HepG2 (cell line): ENCODE measurements around the gene CENPL. TPM values are rescaled to one million over a fixed set of nuclear protein-coding genes. Genes with fewer than 3 reads are reported as not detected.
"Not testable (repeated sequence)": the region's sequence is repeated elsewhere in the genome, so short reads cannot be mapped to it uniquely, and the experiment has no call there.

ENCODE experiments used
- ATAC-seq: fragments of 200-7000 bp; cut with Tn5 transposase; 3 replicates; pipeline ENCODE4 v1.9.1; 2020; ENCODE audit warnings: mild to moderate bottlenecking, moderate library complexity
- BruUV-seq: library from RNA; stranded (reverse); fragments of 400-500 nt; replicated peaks from 2 replicates; lab custom pipeline; 2021; lab: Mats Ljungman, UMichigan
- CTCF ChIA-PET: fragments of 300-600 bp; formaldehyde crosslinking; extraction: SDS; loops from one replicate; lab custom pipeline; 2021; ENCODE audit warnings: low total read pairs, inconsistent platforms, low intra/inter-chr PET ratio; lab: Yijun Ruan, JAX
- POLR2A ChIA-PET: fragments of 350-600 bp; sonication (Branson Sonifier 250); formaldehyde crosslinking; loops from one replicate; lab custom pipeline; 2020; ENCODE audit warnings: antibody characterized with exemption, inconsistent platforms; lab: Yijun Ruan, JAX
- DNase-seq: peaks from one replicate; pipeline ENCODE4 v3.0.0-alpha.2; 2015; ENCODE audit warnings: low spot score
- FAIRE-seq: peaks from 3 replicates; lab custom pipeline; 2011; peaks lifted over from hg19 to GRCh38; lab: Jason Lieb, UNC
- H2AFZ ChIP-seq: one replicate; pipeline ENCODE4 v1.6.1; 2011; ENCODE audit warnings: low read length, inconsistent platforms
- H3K27ac ChIP-seq: fragments of 300-600 bp; 3 replicates; pipeline ENCODE4 v1.8.0; 2011; ENCODE audit warnings: mixed run types, mild to moderate bottlenecking, mixed read lengths, low read length, inconsistent platforms; ENCODE audit not compliant: insufficient read depth; ENCODE audit errors: extremely low read length
- H3K27me3 ChIP-seq, 2 experiments: fragments of 200-600 bp in 1 of 2; 2 replicates in 1 of 2; 3 replicates in 1 of 2; pipeline versions ENCODE4 v1.6.0 to v1.8.0; 2011; ENCODE audit warnings: low read length in 2 of 2, mild to moderate bottlenecking in 2 of 2, moderate library complexity in 2 of 2, inconsistent platforms in 1 of 2; ENCODE audit not compliant: insufficient read depth in 2 of 2, control insufficient read depth in 1 of 2
- H3K36me3 ChIP-seq, 2 experiments: fragments of 200-600 bp in 1 of 2; replicated peaks in 1 of 2; 2 replicates in 1 of 2; 3 replicates in 1 of 2; pipeline versions ENCODE4 v1.5.1 to v1.8.0; 2011; ENCODE audit warnings: low read length in 2 of 2, inconsistent platforms in 1 of 2; ENCODE audit not compliant: insufficient read depth in 2 of 2, control insufficient read depth in 1 of 2
- H3K4me1 ChIP-seq: 2 replicates; pipeline ENCODE4 v1.5.1; 2012; ENCODE audit warnings: low read length, inconsistent platforms; ENCODE audit not compliant: insufficient read depth
- H3K4me2 ChIP-seq: 2 replicates; pipeline ENCODE4 v1.6.0; 2011; ENCODE audit warnings: low read depth, low read length, inconsistent platforms
- H3K4me3 ChIP-seq, 3 experiments: fragments of 200-600 bp in 1 of 3; sonication (generic), shearing (Covaris generic) in 1 of 3; replicated peaks in 1 of 3; 2 replicates each; pipeline ENCODE4 v1.5.1; 2011 to 2016; ENCODE audit warnings: low read length in 3 of 3, inconsistent platforms in 2 of 3, low read depth in 2 of 3, mild to moderate bottlenecking in 2 of 3, control low read depth in 1 of 3, mixed read lengths in 1 of 3; ENCODE audit not compliant: insufficient read depth in 1 of 3
- H3K79me2 ChIP-seq: one replicate; pipeline ENCODE4 v1.6.1; 2011; ENCODE audit warnings: low read length, inconsistent platforms; ENCODE audit not compliant: insufficient read depth
- H3K9ac ChIP-seq: 2 replicates; pipeline ENCODE4 v1.6.0; 2011; ENCODE audit warnings: mild to moderate bottlenecking, low read depth, low read length, inconsistent platforms; ENCODE audit not compliant: insufficient read depth
- H3K9me3 ChIP-seq: 2 replicates; pipeline ENCODE4 v1.5.1; 2012; ENCODE audit warnings: mild to moderate bottlenecking, low read length
- H4K20me1 ChIP-seq: 2 replicates; pipeline ENCODE4 v1.6.0; 2011; ENCODE audit warnings: inconsistent platforms, mild to moderate bottlenecking, low read length, moderate library complexity; ENCODE audit not compliant: insufficient read depth
- AGO1 ChIP-seq: fragments of 200-400 bp; formaldehyde crosslinking; IDR thresholded peaks from 2 replicates; pipeline ENCODE4 v1.6.1; 2017; ENCODE audit warnings: mild to moderate bottlenecking, low read depth, low read length, moderate library complexity; ENCODE audit not compliant: poor library complexity, severe bottlenecking
- AGO2 ChIP-seq: fragments of 200-400 bp; formaldehyde crosslinking; optimal IDR thresholded peaks from 2 replicates; pipeline ENCODE3; 2017; ENCODE audit warnings: mild to moderate bottlenecking, low read depth, low read length, moderate library complexity
- CBX1 ChIP-seq: IDR thresholded peaks from one replicate; pipeline ENCODE4 v1.6.1; 2016; ENCODE audit warnings: antibody characterized with exemption, low read depth
- JUNB ChIP-seq: sonication (generic); formaldehyde crosslinking; IDR thresholded peaks from 2 replicates; pipeline ENCODE4 v1.8.0; 2022; ENCODE audit warnings: missing genetic modification reagents, mild to moderate bottlenecking, borderline replicate concordance
- KDM2A ChIP-seq: sonication (generic); formaldehyde crosslinking; IDR thresholded peaks from 2 replicates; pipeline ENCODE4 v1.4.0; 2020; ENCODE audit warnings: low read depth, missing genetic modification reagents, borderline replicate concordance
- MBD4 ChIP-seq: IDR thresholded peaks from 2 replicates; pipeline ENCODE4 v1.6.1; 2012; ENCODE audit warnings: low read length, inconsistent platforms, borderline replicate concordance
- NONO ChIP-seq, 2 experiments: fragments of 450-650 bp in 1 of 2; sonication (generic) in 1 of 2; formaldehyde crosslinking in 1 of 2; IDR thresholded peaks in 1 of 2; conservative IDR thresholded peaks in 1 of 2; 2 replicates each; pipeline versions ENCODE4 v1.6.1 to v1.8.0; 2017 to 2022; ENCODE audit warnings: mild to moderate bottlenecking in 1 of 2, missing genetic modification reagents in 1 of 2, moderate library complexity in 1 of 2
- POLR2A ChIP-seq, 2 experiments: IDR thresholded peaks; 2 replicates each; pipeline ENCODE4 v1.6.1; 2011; ENCODE audit warnings: low read depth in 2 of 2, low read length in 2 of 2, mild to moderate bottlenecking in 1 of 2, moderate library complexity in 1 of 2; ENCODE audit not compliant: insufficient read depth in 1 of 2
- POLR2AphosphoS2 ChIP-seq: IDR thresholded peaks from 2 replicates; pipeline ENCODE4 v1.6.1; 2011; ENCODE audit warnings: low read depth, low read length, improper control_type of control experiment
- POLR2G ChIP-seq: fragments of 200-400 bp; formaldehyde crosslinking; IDR thresholded peaks from 2 replicates; pipeline ENCODE4 v1.6.1; 2018; ENCODE audit warnings: mild to moderate bottlenecking, low read depth, low read length, moderate library complexity
- RBFOX2 ChIP-seq: fragments of 200-400 bp; formaldehyde crosslinking; IDR thresholded peaks from 2 replicates; pipeline ENCODE4 v1.6.1; 2017; ENCODE audit warnings: low read depth, mild to moderate bottlenecking, low read length
- RBM22 ChIP-seq: fragments of 200-400 bp; formaldehyde crosslinking; optimal IDR thresholded peaks from 2 replicates; pipeline ENCODE3; 2017; ENCODE audit warnings: mild to moderate bottlenecking, low read length, moderate library complexity
- SSRP1 ChIP-seq: IDR thresholded peaks from 2 replicates; pipeline ENCODE4 v1.6.1; 2016; ENCODE audit warnings: control low read depth
- ZNF780A ChIP-seq: sonication (generic); formaldehyde crosslinking; IDR thresholded peaks from 2 replicates; pipeline ENCODE4 v1.8.0; 2022; ENCODE audit warnings: mild to moderate bottlenecking, missing genetic modification reagents, moderate library complexity
- WGBS: methylation state at CpG from one replicate; pipeline ENCODE4 v1.1.6; 2017; ENCODE audit warnings: low lambda C conversion rate; 5-methylcytosine and 5-hydroxymethylcytosine counted together
- in situ Hi-C: cut with HindIII; loops from 2 replicates; pipeline ENCODE4 v1.10.0; 2017; ENCODE audit warnings: low pct_unique_long_range_greater_than_20kb; ENCODE audit not compliant: extremely low pct_ligation_motif_present
- intact Hi-C: fragments of 100-400 bp; cut with micrococcal nuclease; formaldehyde crosslinking; loops from one replicate; pipeline ENCODE4 v1.10.0; 2022; ENCODE audit not compliant: unreplicated experiment
- polyA plus RNA-seq, 8 experiments: library from polyadenylated mRNA; depleted of rRNA in 3 of 8; stranded (reverse) in 7 of 8; unstranded in 1 of 8; fragments of >200 nt; fragmentation: Illumina TruSeq in 4 of 8; extraction: Trizol in 4 of 8; gene quantifications; 2 replicates each; pipeline versions ENCODE4 v1.2.1 to v1.2.3, GENCODE V29; 2011 to 2016; ENCODE audit warnings: low read depth in 4 of 8, missing spikeins in 1 of 8, mixed read lengths in 1 of 8; ENCODE audit not compliant: insufficient read depth in 1 of 8
- total RNA-seq, 5 experiments: library from RNA; depleted of rRNA; stranded (reverse); fragments of >200 nt; fragmentation: Illumina TruSeq; extraction: Trizol; gene quantifications; 2 replicates each; pipeline ENCODE4 v1.2.3, GENCODE V29; 2016; ENCODE audit warnings: low read depth in 1 of 5
- TF ChIP-seq, protein P1 (sequence below): sonication (generic); formaldehyde crosslinking; IDR thresholded peaks from 2 replicates; pipeline ENCODE4 v1.5.1; 2020; ENCODE audit warnings: missing genetic modification reagents, mild to moderate bottlenecking, borderline replicate concordance
- TF ChIP-seq, protein P2 (sequence below): IDR thresholded peaks from 2 replicates; pipeline ENCODE4 v1.6.1; 2016; ENCODE audit warnings: mild to moderate bottlenecking
- TF ChIP-seq, protein P3 (sequence below): sonication (generic); formaldehyde crosslinking; IDR thresholded peaks from 2 replicates; pipeline ENCODE4 v1.5.0; 2020; ENCODE audit warnings: mild to moderate bottlenecking, missing genetic modification reagents

The CENPL gene
- total and polyA plus RNA-seq, 2 of the 13 experiments (the other 11 are each of a cell fraction or from before 2014, with no cell fraction given) = 4.4 to 14.2 TPM

DNA sequence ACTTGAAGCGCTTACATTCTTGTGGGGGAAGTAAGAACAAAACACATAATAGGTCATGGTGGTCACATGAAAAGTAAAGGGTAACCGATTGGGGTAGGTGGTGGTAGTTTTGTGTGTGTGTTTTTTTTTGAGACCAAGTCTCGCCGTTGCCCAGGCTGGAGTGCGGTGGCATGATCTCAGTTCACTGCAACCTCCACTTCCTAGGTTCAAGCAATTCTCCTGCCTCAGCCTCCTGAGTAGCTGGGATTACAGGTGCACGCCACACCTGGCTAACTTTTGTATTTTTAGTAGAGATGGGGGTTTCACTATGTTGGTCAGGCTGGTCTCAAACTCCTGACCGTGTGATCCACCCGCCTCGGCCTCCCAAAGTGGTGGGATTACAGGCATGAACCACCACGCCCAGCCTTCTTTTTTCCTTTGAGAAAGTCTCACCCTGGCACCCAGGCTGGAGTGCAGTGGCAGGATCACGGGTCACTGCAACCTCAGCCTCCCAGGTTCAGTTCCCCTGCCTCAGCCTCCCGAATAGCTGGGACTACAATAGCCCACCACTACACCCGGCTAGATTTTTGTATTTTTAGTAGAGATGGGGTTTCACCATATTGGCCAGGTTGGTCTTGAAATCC is 37.6 kb upstream of the CENPL start:
- 85% methylated on average over 13 of the region's 13 CpGs for WGBS
- peaks cover 38% of the 10 kb centered on the region for H4K20me1 ChIP-seq
- FAIRE-seq; DNase-seq; H3K27ac ChIP-seq; H3K27me3 ChIP-seq; H3K9ac ChIP-seq; H3K4me2 ChIP-seq; H2AFZ ChIP-seq; CTCF ChIA-PET; H3K4me3 ChIP-seq; H3K9me3 ChIP-seq; intact Hi-C loops; BruUV-seq; TF ChIP-seq NONO (IDR thresholded peaks at IDR 0.05): not testable (repeated sequence)
- in situ Hi-C loops = loop anchor here (10.0 kb wide), 1 partner anchor 213 kb away; no protein-coding TSS in a partner anchor
- peaks cover 26% of the 10 kb centered on the region for H3K4me1 ChIP-seq
- peak; percentile 18 for ATAC-seq
- H3K36me3 ChIP-seq = peaks cover 5 to 43% of the 10 kb centered on the region in 2 experiments
- POLR2A ChIA-PET = interaction anchor here (0.6 kb wide), 1 partner anchor 144 kb away, joined by 3 read pairs; no protein-coding TSS in a partner anchor
- TF ChIP-seq KDM2A (CRISPR knock-in tag) = peak; percentile 67; the same call in 1 of the 2 replicates
- TF ChIP-seq, protein P1, sequence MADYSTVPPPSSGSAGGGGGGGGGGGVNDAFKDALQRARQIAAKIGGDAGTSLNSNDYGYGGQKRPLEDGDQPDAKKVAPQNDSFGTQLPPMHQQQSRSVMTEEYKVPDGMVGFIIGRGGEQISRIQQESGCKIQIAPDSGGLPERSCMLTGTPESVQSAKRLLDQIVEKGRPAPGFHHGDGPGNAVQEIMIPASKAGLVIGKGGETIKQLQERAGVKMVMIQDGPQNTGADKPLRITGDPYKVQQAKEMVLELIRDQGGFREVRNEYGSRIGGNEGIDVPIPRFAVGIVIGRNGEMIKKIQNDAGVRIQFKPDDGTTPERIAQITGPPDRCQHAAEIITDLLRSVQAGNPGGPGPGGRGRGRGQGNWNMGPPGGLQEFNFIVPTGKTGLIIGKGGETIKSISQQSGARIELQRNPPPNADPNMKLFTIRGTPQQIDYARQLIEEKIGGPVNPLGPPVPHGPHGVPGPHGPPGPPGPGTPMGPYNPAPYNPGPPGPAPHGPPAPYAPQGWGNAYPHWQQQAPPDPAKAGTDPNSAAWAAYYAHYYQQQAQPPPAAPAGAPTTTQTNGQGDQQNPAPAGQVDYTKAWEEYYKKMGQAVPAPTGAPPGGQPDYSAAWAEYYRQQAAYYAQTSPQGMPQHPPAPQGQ (CRISPR knock-in tag) = 0 out of 2 replicates have a peak, but pooled peaks have one; percentile 22
- TF ChIP-seq, protein P2, sequence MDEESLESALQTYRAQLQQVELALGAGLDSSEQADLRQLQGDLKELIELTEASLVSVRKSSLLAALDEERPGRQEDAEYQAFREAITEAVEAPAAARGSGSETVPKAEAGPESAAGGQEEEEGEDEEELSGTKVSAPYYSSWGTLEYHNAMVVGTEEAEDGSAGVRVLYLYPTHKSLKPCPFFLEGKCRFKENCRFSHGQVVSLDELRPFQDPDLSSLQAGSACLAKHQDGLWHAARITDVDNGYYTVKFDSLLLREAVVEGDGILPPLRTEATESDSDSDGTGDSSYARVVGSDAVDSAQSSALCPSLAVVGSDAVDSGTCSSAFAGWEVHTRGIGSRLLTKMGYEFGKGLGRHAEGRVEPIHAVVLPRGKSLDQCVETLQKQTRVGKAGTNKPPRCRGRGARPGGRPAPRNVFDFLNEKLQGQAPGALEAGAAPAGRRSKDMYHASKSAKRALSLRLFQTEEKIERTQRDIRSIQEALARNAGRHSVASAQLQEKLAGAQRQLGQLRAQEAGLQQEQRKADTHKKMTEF (CRISPR knock-in tag) = peak; percentile 13; the same call in 1 of the 2 replicates
- peak; percentile 50 to 56; a peak in 3 of 4 replicates for TF ChIP-seq POLR2A (IDR thresholded peaks at IDR 0.05; ENCODE audit: insufficient read depth in 1 of 2, low read depth in 2 of 2, low read length in 2 of 2)
- TF ChIP-seq RBFOX2 = peak; percentile 61
- TF ChIP-seq POLR2AphosphoS2 = 0 out of 2 replicates have a peak, but pooled peaks have one; percentile 72
- peak; percentile 65 for TF ChIP-seq AGO1
- peak; percentile 62 for TF ChIP-seq NONO (CRISPR knock-in tag; conservative IDR thresholded peaks at IDR 0.05)
- TF ChIP-seq MBD4 = peak; percentile 40
- TF ChIP-seq POLR2G = peak; percentile 81
- TF ChIP-seq, protein P3, sequence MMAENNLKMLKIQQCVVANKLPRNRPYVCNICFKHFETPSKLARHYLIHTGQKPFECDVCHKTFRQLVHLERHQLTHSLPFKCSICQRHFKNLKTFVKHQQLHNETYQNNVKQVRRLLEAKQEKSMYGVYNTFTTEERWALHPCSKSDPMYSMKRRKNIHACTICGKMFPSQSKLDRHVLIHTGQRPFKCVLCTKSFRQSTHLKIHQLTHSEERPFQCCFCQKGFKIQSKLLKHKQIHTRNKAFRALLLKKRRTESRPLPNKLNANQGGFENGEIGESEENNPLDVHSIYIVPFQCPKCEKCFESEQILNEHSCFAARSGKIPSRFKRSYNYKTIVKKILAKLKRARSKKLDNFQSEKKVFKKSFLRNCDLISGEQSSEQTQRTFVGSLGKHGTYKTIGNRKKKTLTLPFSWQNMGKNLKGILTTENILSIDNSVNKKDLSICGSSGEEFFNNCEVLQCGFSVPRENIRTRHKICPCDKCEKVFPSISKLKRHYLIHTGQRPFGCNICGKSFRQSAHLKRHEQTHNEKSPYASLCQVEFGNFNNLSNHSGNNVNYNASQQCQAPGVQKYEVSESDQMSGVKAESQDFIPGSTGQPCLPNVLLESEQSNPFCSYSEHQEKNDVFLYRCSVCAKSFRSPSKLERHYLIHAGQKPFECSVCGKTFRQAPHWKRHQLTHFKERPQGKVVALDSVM (CRISPR knock-in tag) = peak; percentile 27; the same call in 1 of the 2 replicates
- 0 out of 2 replicates have a peak, but pooled peaks have one; percentile 39 for TF ChIP-seq ZNF780A (CRISPR knock-in tag)
- TF ChIP-seq CBX1 = peak; percentile 40
- TF ChIP-seq JUNB (CRISPR knock-in tag) = peak; percentile 60; the same call in 1 of the 2 replicates
- TF ChIP-seq AGO2 = peak; percentile 83
- TF ChIP-seq RBM22 = peak; percentile 37
- TF ChIP-seq SSRP1 = 0 out of 2 replicates have a peak, but pooled peaks have one; percentile 39
- peaks cover 19% of the 10 kb centered on the region for H3K79me2 ChIP-seq
